Neuron (in vitro differentiated cells): Measurements from ENCODE around the gene PRDX2.
"Not testable (repeated sequence)": the region's sequence is repeated elsewhere in the genome, so short reads cannot be mapped to it uniquely, and the experiment has no call there.

Source experiments
- H2AFZ ChIP-seq: one replicate; pipeline ENCODE4 v1.6.1; 2013; ENCODE audit warnings: low read depth, mild to moderate bottlenecking, inconsistent platforms, low read length, moderate library complexity
- H3K27me3 ChIP-seq: one replicate; pipeline ENCODE4 v1.6.1; 2013; ENCODE audit warnings: low read length; ENCODE audit not compliant: insufficient read depth
- H3K36me3 ChIP-seq: one replicate; pipeline ENCODE4 v1.6.1; 2013; ENCODE audit warnings: low read length; ENCODE audit not compliant: insufficient read depth
- H3K4me1 ChIP-seq: one replicate; pipeline ENCODE4 v1.6.1; 2013; ENCODE audit warnings: low read length; ENCODE audit not compliant: insufficient read depth
- H3K4me3 ChIP-seq: 2 replicates; pipeline ENCODE4 v1.5.1; 2013; ENCODE audit warnings: mild to moderate bottlenecking, low read length, moderate library complexity
- H3K9me3 ChIP-seq: one replicate; pipeline ENCODE4 v1.6.1; 2013; ENCODE audit warnings: low read length

Gene PRDX2

DNA sequence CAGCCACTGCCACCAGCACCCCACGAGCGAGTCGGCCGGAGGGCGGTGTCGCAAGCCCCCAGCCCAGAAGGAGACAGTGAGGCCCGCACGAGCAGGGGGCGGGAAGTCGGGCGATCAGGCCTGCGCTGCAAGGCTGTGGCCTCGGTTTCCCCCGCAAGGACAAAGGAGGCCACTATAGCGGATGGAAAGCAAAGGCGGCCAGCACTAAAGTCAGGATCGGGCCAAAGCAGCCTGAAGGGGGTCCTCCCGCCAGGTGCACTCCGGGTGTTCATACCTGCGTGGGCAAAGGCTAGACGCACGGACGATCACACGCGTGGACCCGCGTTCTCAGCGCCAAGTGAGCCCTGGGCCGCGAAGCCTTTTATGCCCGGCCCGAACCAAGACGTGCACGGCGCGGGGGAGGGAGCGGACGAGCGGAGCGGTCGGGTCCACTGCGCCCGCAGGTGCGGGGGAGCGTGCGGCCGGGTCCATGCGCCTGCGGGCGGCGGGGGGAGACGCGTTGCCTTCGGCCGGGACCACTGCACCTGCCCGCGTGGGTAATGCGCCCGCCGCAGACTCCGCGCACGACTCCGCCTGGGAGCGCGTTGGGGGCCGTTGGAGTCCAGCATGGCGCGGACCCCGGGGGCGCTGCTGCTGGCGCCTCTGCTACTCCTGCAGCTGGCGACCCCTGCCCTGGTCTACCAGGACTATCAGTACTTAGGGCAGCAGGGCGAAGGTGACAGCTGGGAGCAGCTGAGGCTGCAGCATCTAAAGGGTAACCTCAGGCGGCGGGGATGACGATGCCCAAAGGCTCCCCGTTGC is at the start of gene PRDX2, which contains the start of gene THSD8:
Gene PRDX2 (minus strand): TSS at position 335 of the 801 bp plus-strand sequence. CDS start 539 bp downstream, outside the sequence.
Gene THSD8 (plus strand): TSS at position 604 of the 801 bp plus-strand sequence. CDS start 3 bp downstream, at position 607.
- Histone ChIP-seq H2AFZ (peak within 1 kb of the TSS; percentile 77), H3K9me3 (no peaks in the 10 kb centered on the region), H3K4me1 (peaks cover 23% of the 10 kb centered on the region), H3K27me3 (no peaks in the 10 kb centered on the region), H3K4me3 (peak within 1 kb of the TSS; percentile 90), H3K36me3 (peaks cover 19% of the 10 kb centered on the region)

DNA sequence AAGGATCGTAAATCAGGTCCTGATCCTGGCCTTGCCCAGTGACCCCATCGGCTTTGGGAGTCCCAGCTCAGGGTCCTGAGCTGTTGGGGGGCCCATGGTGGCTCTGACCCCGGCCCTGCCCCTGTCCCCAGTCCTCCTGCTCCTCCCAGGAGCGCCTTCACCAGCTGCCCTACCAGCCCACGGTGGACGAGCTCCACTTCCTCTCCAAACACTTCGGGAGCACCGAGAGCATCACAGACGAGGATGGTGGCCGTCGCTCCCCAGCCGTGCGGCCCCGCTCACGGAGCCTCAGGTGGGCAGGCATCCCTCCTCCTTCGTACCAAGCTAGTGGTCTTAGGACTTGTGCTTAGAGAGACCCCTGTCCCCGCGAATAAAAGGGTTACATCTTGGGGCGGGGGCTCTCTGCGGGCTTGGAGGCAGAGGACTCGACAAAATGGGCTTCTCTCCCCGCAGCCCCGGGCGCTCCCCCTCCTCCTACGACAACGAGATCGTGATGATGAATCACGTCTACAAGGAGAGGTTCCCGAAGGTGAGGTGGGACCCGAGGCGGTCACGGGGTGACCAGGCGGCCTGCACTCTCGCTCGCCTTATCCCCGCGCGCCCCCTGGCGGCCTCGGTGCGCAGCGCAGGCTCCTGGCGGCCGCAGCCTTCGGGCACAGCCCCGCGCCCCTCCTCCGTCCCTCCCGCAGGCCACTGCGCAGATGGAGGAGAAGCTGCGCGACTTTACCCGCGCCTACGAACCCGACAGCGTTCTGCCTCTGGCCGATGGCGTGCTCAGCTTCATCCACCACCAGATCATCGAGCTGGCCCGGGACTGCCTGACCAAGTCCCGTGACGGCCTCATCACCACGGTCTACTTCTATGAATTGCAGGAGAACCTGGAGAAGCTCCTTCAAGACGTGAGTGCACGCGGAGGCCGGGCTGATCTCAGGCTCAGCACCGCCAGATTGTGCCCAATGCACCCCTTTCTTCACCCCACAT is 45.8 kb upstream of the PRDX2 start:
- Histone ChIP-seq H3K4me3 (no peak overlapping the region), H3K9me3 (no peaks in the 10 kb centered on the region), H3K27me3 (no peaks in the 10 kb centered on the region), H3K4me1 (no peaks in the 10 kb centered on the region), H3K36me3 (peaks cover 14% of the 10 kb centered on the region), H2AFZ (no peak overlapping the region)

DNA sequence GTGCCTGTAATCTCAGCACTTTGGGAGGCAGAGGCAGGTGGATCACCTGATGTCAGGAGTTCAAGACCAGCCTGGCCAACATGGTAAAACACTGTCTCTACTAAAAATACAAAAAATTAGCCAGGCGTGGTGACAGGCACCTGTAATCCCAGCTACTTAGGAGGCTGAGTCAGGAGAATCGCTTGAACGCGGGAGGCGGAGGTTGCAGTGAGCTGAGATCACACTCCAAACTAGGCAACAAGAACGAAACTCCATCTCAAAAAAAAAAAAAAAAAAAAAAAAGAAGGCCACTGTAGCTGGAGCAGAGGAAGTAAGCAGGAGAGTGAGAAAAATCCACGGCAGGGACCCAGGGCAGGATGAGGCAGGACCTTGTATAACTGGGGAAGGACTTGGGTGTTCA is 45.0 kb upstream of the PRDX2 start:
- H3K4me1 ChIP-seq, H3K9me3 ChIP-seq, H3K27me3 ChIP-seq, H3K36me3 ChIP-seq, H3K4me3 ChIP-seq, H2AFZ ChIP-seq: not testable (repeated sequence)

DNA sequence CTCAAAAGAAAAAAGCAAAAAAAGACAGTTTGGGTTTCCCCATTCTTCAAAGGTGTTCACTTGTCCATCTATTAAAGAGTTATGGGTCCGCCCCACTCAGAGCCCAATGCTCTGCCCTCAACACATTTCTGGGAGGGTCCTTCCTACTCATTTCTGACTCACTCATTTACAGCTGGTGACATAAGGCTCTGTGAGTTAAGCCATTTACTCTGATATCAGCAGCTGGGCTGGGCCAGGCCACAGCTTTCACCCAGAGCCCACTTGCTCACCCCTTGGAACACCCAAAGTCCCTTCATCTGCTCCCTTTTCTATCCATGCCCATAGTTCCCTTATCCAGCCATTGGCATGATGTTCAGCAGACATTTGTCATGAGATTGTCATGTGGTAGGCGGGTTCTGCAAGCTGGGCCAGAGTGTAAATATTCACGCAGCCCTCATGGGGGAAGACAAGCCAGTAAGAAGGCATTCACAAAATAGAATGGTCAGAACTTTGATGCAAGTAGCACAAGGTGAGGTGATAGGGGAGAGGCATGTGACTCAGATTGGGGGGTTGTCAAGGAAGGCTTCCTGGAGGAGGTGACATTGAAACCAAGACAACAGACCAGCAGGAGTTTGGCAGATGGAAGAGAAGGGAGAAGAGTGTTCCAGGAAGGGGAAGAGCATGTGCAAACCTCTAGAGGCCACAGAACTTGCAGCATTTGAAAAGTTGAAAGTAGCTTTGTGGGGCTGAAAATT is 42.6 kb upstream of the PRDX2 start:
- Histone ChIP-seq H3K9me3 (no peaks in the 10 kb centered on the region), H3K4me1 (peaks cover 4% of the 10 kb centered on the region), H3K27me3 (no peaks in the 10 kb centered on the region), H3K36me3 (peaks cover 7% of the 10 kb centered on the region), H3K4me3 (no peak overlapping the region), H2AFZ (no peak overlapping the region)

DNA sequence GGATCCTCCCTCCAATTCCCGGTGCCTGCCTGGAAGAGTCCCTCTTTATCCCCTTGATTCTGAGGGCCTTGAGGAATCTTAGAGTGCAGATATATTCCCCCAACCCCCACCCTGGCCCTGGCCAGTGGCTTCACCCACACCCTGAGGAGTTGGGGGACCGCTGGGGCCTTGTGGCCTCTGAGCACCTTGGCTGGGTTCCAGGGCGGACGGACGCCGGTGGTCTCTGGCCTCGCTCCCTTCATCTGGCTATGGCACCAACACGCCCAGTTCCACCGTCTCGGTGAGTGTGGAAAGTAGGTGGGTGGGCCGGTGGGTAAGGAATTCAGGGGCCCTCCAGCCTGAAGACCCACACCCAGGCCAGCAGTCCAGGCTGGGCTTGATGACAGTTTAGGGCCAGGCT is 41.7 kb upstream of the PRDX2 start:
- no peak overlapping the region for H2AFZ ChIP-seq
- H3K27me3 ChIP-seq, result no peaks in the 10 kb centered on the region
- peaks cover 7% of the 10 kb centered on the region for H3K36me3 ChIP-seq
- H3K9me3 ChIP-seq, result no peaks in the 10 kb centered on the region
- H3K4me3 ChIP-seq, result no peak overlapping the region
- peaks cover 8% of the 10 kb centered on the region for H3K4me1 ChIP-seq

DNA sequence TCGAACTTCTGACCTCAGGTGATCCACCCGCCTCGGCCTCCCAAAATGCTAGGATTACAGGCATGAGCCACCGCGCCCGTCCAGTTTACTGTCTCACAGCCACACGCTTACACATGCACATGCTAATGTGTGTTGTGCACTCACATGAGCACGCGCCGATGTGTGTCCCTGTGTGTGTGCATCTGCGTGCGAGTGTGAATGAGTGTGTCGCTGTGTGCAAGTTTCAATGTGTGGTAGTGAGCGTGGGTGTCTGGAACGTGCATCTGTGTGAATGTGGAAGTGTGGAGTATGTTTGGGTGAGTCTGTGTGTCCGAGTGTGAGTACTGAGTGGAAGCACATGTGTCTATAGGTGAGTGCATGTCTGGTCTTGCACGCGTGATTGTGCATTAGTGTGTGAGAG is 40.9 kb upstream of the PRDX2 start:
- Histone ChIP-seq H3K4me1 (peaks cover 12% of the 10 kb centered on the region), H3K27me3 (no peaks in the 10 kb centered on the region), H3K9me3 (no peaks in the 10 kb centered on the region), H2AFZ (no peak overlapping the region), H3K36me3 (peaks cover 2% of the 10 kb centered on the region), H3K4me3 (no peak overlapping the region)

DNA sequence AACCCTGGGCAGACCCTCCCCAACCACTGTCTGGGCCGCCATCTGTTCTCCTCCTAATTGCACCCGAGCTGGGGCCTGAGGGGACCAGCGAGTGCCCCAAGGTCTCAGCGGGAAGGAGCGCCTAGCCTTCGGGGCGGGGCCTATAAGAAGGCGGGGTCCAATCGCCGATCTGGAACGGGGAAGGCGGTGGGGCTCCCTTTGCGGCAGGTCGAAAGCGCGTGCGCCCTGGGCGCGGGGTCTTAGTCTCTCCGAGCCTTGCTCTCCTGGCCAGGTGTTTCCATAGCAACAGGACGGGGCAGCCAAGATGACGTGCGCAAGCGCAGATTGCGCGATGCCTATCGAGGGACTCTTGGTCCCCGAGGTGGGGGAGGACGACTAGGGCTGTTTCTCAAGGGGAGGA is 39.5 kb upstream of the PRDX2 start:
- Histone ChIP-seq H3K4me3 (no peak overlapping the region), H3K9me3 (no peaks in the 10 kb centered on the region), H3K27me3 (peaks cover under 1% of the 10 kb centered on the region), H3K36me3 (peaks cover 2% of the 10 kb centered on the region), H2AFZ (no peak overlapping the region), H3K4me1 (peaks cover 12% of the 10 kb centered on the region)

DNA sequence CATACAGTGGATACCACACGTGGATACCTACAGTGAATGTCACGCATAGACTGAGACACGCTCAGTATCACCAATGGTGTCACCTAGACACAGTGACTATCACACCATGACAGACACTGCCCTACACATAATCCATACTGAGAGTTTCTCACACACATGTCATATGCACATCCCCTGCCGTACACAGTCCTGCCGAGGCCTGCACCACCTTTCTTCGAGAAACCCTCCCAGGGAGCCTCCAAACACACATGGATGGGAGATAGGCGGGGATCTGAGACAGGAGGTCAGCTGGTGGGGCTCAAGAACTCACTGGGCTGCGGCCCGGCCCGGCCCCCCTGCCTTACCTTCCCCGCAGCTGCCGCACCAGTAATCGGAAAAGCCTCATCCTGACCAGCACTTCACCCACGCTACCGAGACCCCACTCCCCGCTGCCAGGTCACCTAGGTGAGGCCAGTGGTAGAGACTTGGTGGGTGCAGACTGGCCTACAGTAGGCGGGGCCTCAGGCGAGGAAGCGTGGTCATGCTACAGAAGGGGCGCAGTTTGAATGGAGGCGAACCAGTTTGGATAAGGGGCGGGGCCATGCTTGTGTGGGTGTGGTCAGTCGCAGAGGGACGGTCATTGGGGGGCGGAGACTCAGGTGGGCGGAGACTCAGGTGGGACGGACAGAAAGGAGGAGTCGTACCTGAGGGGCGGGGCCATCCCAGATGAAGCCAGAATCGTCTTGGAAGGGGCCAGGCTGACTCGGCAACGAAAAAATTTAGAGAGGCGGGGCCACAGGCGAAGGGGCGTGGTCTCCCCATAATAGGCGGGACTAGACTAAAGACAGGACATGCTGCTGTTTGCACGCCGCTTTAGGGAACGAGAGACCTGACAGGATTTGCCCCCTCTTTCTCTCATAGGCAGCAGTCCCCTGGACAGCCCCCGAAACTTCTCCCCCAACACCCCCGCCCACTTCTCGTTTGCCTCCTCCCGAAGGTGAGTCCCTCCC is 38.8 kb upstream of the PRDX2 start:
- Histone ChIP-seq H3K4me1 (peaks cover 12% of the 10 kb centered on the region), H3K9me3 (no peaks in the 10 kb centered on the region), H3K27me3 (peaks cover 7% of the 10 kb centered on the region), H3K4me3 (no peak overlapping the region), H3K36me3 (peaks cover 2% of the 10 kb centered on the region), H2AFZ (no peak overlapping the region)

DNA sequence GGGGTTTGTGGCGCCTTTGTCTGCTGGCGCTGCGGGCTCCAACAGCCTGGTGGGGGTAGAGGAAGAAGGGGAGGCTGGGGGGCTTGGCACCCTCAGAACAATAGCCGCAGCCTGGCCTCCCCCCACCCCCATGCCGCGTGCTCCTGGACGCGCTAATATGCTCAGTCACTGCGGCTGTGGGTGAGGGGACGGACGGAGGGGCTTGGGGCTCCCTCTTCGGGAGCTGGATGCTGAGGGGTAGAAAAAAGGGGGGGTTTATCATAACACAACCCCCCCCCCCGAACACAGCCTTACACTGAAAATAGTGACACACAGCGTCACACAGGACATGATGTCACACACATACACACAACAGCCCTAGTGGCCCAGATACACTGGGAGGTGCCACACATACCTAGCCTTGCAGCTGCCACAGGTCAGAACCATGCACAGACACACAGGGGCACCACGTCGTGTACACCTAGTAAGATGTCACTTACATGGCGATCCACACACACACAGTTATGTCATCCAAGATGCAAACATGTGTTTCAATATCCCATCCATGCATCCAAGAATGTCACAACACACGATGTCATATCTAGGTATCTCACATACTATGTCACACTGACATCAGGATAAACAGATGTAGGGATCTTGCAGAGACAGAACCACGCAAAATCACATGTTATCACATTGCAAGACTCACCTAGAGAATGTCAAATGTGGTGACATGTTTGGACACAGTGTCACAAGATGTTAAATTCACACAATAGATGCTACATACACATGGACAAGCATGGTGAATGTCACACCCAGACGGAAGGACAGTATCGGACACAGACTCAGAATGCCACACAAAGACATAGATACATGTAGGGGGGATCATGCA is 37.5 kb upstream of the PRDX2 start:
- Histone ChIP-seq H3K9me3 (no peaks in the 10 kb centered on the region), H3K4me1 (peaks cover 15% of the 10 kb centered on the region), H2AFZ (peak overlapping the region; percentile 99), H3K4me3 (peak overlapping the region; percentile 71), H3K27me3 (peaks cover 20% of the 10 kb centered on the region), H3K36me3 (peaks cover 2% of the 10 kb centered on the region)

DNA sequence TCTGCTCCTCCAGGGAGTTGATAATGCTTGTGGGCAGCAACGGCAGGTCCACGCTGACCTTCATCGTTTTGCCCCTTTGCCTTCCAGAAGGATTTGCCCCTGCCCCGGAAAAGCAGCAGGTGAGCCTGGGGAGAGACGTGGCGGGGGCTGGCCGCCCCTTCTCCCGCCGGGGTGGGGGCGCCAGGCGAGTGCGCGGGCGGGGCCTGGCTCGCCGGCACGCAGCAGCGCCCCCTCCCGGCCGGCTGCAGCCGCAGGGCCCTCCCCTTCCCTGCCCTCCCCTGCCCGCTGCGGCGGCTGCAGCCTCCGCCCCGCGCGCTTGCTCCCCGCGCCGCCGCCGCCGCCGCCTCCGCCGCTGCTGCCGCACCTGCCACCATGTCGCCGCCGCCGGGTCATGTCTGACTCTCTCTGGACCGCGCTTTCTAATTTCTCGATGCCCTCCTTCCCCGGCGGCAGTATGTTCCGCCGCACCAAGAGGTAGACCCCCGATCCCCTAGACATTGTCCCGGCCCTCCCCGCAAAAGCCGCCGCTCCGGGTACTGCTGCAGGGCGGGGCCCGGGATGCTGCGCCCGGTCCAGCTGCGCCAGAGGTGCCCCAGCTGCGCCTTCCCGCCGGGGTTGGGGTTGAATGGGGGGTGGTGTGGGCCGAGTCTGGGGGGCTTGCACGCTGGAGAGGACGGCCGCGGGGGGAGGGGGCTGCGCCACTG is 36.7 kb upstream of the PRDX2 start, which contains the start of gene MAST1:
Gene MAST1 (plus strand): TSS at position 334 of the 704 bp plus-strand sequence. CDS start 58 bp downstream, at position 392.
- Histone ChIP-seq H3K36me3 (no peaks in the 10 kb centered on the region), H3K4me3 (peak within 1 kb of the TSS; percentile 71), H3K4me1 (peaks cover 17% of the 10 kb centered on the region), H2AFZ (peak within 1 kb of the TSS; percentile 99), H3K27me3 (peaks cover 24% of the 10 kb centered on the region), H3K9me3 (no peaks in the 10 kb centered on the region)

DNA sequence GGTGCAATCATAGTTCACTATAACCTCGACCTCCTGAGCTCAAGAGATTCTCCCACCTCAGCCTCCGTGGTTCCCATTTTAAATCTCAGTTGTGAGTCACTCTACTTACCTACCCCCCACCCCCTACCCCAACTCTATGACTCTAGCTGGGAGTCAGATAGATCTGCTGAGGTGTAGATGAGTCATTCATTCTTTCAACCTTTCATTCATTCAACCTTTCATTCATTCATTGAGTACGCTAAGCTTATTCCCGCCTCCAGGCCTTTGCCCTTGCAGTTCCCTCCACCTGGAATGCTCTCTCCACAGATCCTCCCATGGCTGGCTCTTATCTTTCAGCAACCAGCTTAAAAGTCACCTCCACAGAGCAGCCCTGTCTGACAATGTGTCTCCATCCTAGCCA is 35.6 kb upstream of the PRDX2 start:
- Histone ChIP-seq H3K4me1 (peaks cover 25% of the 10 kb centered on the region), H3K27me3 (peaks cover 26% of the 10 kb centered on the region)

More for the DNA sequence above, 35.6 kb upstream of the PRDX2 start:
- H2AFZ ChIP-seq, result no peak overlapping the region
- no peak overlapping the region for H3K4me3 ChIP-seq
- H3K9me3 ChIP-seq, result no peaks in the 10 kb centered on the region
- H3K36me3 ChIP-seq, result no peaks in the 10 kb centered on the region
